Activated CD4-positive, CD25-positive, alpha-beta regulatory T cell treated with anti-CD3 and anti-CD28 coated beads, Interleukin-2, amount 50 U/mL, for 24 hours (primary cell): ENCODE data around the gene ATG10.
A peak's percentile ranks its signal among the peaks of the same experiment; 100 is the strongest.
"Not testable (repeated sequence)": the region's sequence is repeated elsewhere in the genome, so short reads cannot be mapped to it uniquely, and the experiment has no call there.

Source experiments
- ATAC-seq, 2 donors: fragments of 150-1000 bp; cut with Tn5 transposase; one replicate each; pipeline ENCODE4 v1.10.0; 2021; ENCODE audit warnings: mild to moderate bottlenecking in 1 of 2, moderate library complexity in 1 of 2

Gene ATG10

DNA sequence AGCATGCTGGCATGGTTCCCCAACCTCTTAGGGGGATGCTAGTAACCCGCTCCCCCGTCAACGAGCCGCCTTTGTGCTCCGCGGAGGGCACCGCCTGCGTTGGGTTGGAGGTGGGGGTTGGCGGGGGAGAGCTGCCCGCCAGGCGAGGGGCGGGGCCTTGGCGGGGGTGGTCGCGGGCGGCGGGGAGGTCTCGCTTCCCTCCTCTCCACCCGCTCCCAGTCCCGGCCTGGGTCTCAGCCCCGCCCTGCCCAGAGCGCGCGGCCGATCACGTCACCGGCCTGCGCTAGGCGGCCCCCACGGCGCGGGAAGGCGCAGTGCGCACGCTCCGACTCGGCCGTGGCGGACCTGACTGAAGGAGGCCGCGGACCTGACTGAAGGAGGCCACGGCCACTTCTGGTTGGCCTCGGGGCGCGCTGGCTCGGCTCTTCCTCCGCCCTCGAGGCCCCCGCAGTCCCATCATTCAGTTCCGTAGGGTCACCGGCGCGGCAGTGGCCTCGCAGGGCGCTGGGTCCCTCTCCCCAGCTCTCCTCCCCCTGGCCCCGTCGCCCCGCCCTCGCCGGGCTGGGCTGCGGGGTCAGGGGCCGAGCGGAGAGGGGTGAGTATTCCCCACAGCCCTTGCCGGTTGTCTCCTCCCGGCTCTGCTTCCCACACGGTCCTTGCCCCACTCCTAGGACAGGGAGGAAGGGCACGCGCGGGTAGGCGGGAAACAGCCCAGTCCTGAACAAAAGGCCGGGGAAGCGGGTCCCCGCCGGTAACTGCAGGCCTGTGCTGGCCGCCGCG lies at the start of gene ATG10:
Gene ATG10 (plus strand): TSS at position 312 of the 780 bp plus-strand sequence. CDS start 15,548 bp downstream, outside the sequence.
- ATAC-seq, result peak; percentile 95 to 96

DNA sequence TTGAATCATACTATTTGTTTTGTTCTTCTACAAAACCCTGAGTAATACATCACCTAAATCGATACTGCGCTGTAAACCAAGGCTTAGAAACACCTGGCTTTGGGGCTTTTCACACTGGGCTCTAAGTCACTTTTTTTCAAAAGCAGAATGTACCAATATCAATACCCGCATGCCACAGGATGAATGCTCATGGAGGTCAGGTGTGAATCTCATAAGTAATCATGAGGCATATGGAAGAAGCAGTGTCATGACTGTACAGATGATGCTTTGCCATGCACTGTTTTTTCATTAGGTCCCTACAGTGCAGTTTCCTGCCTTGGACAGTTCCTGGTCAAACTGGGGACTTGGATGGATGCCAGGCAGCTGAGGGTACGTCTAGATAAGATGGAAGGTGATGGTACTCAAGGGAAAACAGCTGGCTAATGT lies 49.0 kb upstream of the ATG10 start:
- no peak for ATAC-seq

GRCh38 chr5:81924442-81924841 lies 47.4 kb upstream of the ATG10 start:
- no peak for ATAC-seq

GRCh38 chr5:81925009-81925408 lies 46.8 kb upstream of the ATG10 start:
- no peak for ATAC-seq

DNA sequence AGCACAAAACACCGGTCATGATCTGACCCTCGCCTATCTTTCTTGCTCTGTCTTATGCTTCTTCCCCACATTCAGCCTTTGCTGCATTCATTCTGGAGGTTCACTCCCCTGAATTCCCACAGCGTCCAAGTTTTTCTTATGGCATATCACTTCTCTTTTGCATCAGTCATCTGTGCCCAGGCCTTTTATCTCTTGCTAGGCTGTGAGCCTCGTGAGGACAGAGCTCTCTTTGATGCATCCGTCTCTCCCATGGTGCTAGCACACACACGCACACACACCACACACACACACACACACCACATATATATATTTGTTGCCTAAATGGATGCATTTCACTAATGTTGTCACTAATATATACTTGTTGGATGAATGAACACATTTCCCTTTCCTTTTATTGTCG lies 45.8 kb upstream of the ATG10 start:
- no peak for ATAC-seq

DNA sequence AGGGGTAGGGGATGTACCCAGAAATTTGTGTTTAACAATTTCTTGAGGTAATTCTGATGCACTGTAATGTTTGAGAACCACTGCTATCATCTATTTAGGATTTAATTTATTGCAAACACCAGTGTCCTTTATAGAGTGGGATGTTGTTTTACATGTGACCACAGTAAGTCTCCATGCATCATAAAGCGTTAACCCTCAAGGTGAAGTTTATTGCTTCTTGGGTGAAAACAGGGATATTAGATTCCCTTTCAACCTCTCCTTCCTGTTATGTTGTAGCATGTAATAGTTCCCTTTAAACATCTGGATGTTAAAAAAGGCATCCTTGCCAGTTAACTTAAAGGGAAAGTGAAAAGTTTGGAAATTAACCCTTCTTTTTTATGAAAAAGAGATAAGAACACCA lies 35.8 kb upstream of the ATG10 start:
- ATAC-seq, result no peak

- ATAC-seq, result no peak
Measured at GRCh38 chr5:81936750-81937149, 35.1 kb upstream of the ATG10 start.

- no peak for ATAC-seq
Measured at GRCh38 chr5:81942746-81943145, 29.1 kb upstream of the ATG10 start.

DNA sequence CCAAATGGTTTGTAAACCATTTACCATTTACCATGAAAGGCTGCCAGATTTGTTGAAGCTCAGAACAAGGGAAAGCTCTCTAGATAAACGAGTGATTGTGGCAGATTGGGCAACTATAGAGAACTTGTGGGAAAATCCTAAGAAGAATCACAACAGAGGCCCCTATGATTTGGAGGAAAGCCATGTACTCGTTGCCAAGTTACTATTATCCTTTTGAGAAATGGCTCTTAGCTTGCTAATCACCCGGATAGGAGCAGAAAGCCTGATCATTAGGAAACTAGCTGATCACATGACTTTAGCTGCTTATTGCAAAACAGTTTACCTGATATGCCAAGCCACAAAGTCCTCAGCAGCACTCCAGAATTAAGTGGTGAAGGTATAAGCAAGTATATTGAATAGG lies 23.5 kb upstream of the ATG10 start:
- ATAC-seq, result no peak

DNA sequence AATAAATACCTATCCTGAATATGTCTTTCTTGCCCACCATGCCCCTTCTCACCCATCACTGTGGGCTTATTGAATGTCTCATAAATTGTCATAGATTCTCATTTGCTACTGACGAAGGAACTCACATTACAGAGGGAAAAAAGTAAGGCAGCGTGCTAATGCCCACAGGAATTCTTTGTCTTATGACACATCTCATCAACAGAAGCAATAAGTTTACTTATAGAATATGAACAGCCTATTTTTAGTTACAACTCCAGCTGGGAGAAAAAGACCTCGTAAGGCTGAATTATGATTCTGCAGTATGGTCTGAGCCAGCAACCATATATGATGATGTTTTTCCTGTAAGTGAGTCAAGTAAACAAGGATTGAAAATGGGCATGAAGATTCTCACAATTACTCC lies 22.4 kb upstream of the ATG10 start:
- ATAC-seq, result no peak

DNA sequence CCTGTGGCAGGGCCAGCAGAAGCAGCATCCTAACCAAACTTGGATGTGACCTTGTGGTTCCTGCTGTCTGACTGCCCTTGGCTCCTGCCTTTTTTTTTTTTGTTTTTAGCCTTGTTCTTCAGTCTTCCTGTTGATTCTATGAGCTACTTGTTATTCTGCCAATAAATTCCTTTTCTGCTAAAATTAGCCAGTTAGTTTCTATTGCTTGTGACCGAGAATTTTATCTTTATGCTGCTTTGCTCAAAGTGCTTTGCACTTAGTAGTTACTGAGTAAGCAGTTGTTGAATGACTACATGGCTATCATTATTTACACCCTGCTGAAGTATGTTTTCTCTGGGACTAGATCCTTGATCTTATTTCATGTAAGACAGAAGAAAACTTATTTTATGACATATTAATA lies 20.8 kb upstream of the ATG10 start:
- no peak for ATAC-seq

DNA sequence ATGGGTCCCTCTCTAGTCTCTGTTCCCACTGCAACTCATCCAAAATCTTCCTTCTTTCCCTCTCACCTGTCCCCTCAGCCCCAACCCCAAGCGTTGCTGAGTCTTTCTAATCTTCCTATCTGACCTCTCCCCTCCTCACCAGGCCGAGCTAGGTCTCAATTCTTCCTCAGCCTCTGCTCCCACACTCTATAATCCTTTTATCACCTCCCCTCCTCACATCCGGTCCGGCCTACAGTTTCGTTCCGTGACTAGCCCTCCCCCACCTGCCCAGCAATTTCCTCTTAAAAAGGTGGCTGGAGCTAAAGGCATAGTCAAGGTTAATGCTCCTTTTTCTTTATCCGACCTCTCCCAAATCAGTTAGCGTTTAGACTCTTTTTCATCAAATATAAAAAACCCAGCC lies 17.0 kb upstream of the ATG10 start:
- ATAC-seq, result not testable (repeated sequence)

DNA sequence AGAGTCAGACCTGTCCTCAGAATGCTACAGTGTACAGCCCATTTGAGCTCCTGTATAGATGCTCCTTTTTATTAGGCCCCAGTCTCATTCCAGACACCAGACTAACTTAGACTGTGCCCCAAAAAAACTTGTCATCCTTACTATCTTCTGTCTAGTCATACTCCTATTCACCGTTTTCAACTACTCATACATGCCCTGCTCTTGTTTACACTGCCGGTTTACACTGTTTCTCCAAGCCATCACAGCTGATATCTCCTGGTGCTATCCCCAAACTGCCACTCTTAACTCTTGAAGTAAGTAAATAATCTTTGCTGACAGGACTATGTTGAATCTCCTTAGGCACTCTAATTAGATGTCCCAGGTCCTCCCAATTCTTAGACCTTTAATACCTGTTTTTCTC lies 13.7 kb upstream of the ATG10 start:
- not testable (repeated sequence) for ATAC-seq

DNA sequence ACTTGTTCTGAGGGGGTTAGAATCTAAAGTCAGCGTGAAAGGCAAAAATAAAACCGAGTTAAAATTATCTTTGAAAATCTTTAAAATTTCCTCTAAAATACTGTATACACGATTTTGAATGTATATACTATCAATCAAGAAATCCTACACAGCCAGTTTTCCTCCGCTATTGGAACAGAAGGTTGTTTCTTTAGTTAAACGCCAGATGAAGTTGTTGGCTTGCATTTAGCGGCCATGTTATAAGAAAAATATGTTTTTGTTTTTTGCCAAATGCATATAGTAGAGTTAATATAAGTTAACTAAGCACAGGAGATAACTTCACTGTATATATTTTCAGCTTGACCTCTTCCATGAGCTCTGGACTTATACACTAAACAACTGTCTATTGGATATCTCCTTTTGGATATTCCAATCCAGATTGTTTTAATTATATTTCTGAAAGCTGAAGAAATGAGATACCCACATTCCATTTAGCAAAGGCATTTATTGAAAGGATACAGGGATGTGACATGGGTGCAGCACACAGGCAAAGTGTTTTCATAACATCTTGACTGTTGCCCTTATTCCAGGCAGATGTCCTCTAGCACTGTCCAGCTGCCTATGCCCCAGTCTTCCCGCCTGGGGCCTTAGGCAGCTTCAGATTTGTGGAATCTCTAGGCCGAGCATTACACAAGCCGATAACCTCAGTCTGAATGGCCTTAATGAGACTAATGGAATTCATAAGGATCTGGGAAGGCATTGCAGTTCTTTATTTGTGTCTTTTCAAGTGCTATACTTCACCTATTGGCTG lies 10.0 kb upstream of the ATG10 start:
- no peak for ATAC-seq

- ATAC-seq, result no peak
Measured at GRCh38 chr5:81963544-81963943, 8.3 kb upstream of the ATG10 start.

DNA sequence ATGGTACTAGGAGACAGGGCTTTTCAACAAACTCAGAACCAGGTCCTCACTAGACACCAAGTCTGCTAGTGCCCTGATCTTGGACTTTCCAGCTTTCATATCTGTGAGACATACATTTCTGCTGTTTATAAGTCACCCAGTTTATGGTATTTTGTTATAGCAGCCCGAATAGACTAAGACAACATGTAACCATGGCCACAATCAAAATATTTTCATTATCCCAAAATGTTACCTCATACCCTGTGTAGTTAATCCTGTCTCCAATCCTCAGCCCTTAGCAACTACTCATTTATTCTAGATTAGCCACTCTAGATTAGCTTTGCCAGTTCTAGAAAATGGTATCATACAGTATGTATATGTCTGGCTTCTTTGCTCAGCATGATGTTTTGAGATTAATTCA lies 6.3 kb upstream of the ATG10 start:
- ATAC-seq, result no peak

DNA sequence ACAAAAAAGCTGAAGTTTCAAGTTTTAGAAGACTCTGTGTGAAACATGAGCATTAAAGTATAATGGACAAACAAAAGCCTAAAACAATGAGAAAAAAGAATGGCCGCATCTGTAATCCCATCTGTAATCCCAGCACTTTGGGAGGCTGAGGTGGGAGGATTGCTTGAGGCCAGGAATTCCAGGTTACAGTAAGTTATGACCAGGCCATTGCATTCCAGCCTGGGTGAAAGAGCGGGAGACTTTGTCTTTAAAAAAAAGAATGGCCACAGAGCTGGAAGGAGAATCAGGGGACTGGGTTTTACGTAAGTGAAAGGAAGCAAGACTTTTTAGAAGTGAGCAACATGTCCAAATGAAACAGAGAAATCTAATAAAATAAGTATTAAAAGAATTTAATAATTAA lies 2.6 kb upstream of the ATG10 start:
- ATAC-seq, result no peak

GRCh38 chr5:81969912-81970311 lies 1.9 kb upstream of the ATG10 start:
- ATAC-seq, result no peak

- ATAC-seq, result peak; percentile 15 to 17
Measured at GRCh38 chr5:81971111-81971711, 612 bp upstream of the ATG10 start.

DNA sequence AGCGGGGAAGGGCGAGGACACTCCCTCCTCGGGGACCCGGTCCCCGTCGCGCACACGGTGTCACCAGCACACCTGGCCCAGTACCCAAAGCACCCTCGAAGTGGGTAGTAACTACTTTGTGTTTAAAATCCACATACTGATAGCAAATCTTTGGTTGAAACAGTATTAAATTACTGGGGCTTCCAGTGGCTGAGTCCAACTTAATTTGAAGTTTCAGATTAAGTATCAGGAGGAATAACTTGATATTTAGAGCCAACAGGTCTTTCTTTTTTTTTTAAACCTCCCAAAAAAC lies 615 bp downstream of the ATG10 start:
- ATAC-seq, result peak; percentile 44 to 57

DNA sequence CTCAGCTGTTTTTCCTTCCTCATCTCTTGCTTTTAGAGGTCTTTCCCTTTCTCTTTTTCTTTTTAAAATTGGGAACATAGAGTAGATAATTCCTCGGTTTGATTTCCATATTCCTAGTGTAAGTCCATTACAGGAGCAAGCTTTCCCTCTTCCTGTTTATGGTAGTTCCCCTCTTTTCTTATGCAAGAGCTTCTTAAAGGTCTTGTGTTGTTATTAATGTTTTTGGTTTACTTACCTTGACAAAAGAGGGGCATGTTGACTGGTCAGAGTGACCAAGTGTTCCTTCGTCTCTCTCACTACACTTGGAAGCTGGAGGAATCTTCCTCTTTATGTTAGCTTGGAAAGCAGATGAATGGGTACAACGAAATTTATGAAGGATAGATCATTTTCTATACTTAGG lies 8.3 kb downstream of the ATG10 start:
- no peak for ATAC-seq

DNA sequence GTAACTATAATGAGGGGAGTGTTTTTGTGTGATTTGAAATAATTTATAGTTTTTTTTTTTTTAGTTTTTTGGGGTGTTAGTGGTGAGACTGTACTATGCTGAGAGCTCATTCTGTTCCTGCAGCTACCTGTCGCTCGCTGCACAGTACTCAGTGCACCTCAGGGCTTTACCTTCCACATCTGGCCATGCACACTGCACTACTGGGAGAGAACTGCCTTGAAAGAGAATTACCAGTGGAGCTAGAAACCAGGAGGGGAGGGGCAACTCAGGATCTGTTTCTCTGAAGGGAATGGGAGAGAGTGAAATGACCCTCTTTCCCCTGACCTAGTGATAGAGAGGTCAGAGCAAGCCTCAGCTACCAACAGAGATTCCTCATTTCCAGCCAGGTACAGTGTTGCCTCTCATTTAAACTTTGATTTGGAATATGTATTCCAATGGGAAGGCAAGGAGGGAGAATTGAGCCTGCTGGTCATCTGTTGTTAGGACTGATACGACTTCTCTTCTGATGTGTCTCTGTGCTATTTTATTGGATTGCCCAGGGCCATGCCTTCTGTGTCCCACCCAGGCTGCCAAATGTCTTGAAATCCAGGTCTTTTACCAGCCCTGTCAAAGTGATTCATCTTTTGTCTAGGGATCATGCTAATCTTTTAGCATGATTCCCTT lies 8.9 kb downstream of the ATG10 start:
- no peak for ATAC-seq

DNA sequence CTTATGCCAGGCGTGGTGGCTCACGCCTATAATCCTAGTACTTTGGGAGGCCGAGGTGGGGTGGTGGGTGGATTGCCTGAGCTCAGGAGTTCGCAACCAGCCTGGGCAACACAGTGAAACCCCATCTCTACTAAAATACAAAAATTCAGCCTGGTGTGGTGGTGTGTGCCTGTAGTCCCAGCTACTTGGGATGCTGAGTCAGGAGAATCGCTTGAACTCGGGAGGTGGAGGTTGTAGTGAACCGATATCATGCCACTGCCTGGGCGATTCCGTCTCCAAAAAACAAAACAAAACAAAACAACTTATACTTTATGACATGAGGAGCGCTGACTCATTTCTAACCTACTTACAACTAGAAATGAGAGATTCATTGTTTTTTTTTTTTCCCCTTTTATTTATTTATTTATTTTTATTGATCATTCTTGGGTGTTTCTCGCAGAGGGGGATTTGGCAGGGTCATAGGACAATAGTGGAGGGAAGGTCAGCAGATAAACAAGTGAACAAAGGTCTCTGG lies 10.4 kb downstream of the ATG10 start:
- not testable (repeated sequence) for ATAC-seq
